RPMI8226 (cell line): Measurements from ENCODE around the gene SAT2.
A peak's percentile ranks its signal among the peaks of the same experiment; 100 is the strongest.
"Not testable (repeated sequence)": the region's sequence is repeated elsewhere in the genome, so short reads cannot be mapped to it uniquely, and the experiment has no call there.

Experiments
- DNase-seq: peaks from one replicate; pipeline ENCODE4 v3.0.0-alpha.2; 2015

SAT2 gene

GRCh38 chr17:7633093-7633492 is 5.5 kb upstream of the SAT2 start:
- no peak for DNase-seq

- DNase-seq, result peak; percentile 71
These were observed 4.9 kb upstream of the SAT2 start for GRCh38 chr17:7632492-7632894.

DNA sequence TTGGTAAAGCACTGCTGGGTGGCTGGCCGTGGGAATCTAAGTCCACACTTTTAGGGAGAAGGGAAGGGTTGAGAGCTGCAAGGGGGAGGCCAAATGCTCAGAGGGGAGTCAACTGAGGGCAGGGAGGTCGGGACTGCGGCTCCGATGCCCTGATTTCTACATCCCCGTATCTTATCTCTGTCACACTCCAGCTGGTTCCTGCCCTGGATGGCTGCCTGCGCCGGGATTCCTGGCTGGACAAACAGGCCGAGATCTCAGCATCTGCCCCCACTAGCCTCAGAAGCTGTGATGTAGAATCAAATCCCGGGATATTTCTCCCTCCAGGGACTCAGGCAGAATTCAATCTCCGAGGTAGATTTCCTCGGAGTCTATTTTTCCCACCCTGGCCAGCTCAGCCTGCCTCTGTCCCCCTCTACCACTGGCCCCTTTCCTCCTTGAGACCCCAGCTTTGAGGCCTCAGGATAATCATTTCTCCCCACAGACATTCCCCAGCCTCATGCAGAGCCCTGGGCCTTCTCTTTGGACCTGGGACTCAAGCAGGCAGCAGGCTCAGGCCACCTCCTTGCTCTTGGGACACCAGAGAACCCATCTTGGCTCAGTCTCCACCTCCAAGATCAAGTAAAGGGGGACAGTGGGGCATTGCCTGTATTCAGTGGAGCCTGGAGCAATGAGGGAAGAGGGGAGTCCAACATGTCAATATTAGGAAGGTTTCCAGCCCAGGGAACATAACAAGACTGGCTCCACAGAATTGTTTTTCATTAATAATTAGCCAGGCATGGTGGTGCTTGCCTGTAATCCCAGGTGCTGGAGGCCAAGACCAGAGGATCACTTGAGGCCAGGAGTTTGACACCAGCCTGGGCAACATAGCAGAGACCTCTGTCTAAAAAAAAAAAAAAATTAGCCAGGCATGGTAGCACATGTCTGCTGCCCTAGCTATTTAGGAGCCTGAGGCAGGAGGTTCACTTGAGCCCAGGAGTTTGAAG is 4.1 kb upstream of the SAT2 start:
- DNase-seq, result no peak

- DNase-seq, result no peak
These were observed 2.4 kb upstream of the SAT2 start, which contains the start of gene SHBG for GRCh38 chr17:7629939-7630571. Gene SHBG (plus strand): TSS chr17:7630135. CDS start chr17:7630173, 38 bp downstream.

- no peak for DNase-seq
These were observed 718 bp downstream of the SAT2 start for GRCh38 chr17:7626956-7627249.

DNA sequence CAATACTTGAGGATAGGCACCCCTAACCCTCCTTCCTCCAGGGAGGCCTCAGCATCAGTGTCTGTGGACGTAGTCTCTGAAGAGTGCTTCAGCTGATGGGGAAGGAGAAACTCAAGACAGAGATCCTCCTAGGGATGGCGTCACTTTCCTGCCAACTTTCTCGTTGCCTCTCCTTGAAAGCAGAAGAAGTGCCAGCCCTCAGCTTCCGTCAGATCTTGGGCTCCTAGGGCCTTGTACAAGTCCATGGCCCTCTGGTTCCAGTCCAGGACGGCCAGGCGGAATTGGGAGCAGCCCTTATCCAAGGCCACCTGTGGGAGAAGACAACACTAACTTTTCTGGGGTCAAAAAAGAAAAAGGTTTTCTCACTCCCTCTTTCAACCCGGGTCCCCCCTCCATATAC is 1.3 kb downstream of the SAT2 start:
- DNase-seq, result no peak

DNA sequence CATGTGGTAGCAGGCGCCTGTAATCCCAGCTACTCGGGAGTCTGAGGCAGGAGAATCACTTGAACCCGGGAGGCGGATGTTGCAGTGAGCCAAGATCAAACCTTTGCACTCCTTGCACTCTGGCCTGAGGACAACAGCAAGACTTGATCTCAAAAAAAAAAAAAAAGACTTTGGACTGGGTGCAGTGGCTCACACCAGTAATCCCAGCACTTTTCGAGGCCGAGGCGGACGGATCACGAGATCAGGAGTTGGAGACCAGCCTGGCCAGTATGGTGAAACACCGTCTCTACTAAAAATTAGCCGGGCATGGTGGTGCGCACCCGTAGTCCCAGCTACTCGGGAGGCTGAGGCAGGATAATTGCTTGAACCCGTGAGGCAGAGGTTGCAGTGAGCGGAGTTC is 1.9 kb downstream of the SAT2 start:
- not testable (repeated sequence) for DNase-seq

DNA sequence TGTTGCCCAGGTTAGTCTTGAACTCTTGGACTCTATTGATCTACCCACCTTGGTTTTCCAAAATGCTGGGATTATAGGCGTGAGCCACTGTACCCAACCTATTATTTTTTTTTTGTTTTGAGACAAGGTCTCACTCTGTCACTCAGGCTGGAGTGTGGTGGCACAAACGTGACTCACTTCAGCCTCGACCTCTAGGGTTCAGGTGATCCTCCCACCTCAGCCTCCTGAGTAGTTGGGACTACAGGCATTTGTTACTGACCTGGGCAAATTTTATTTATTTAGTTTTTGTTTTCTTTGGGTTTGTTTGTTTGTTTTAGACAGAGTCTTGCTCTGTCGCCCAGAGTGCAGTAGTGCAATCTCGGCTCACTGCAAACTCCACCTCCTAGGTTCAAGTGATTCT is 4.0 kb downstream of the SAT2 start:
- no peak for DNase-seq

DNA sequence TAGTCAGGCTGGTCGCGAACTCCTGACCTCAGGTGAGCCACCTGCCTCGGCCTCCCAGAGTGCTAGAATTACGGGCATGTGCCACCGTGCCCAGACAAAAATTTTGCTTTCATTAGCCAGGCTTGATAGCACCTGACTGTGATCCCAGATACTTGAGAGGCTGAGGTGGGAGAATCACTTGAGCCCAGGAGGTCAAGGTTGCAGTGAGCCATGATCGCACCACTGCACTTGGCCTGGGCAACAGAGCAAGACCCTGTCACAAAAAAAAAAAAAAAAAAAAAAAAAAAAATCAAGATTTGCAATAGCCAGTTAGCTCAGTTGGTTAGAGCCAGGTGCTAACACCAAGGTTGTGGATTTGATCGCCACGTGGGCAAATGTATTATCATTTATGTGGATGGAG is 6.8 kb downstream of the SAT2 start:
- DNase-seq, result no peak

DNA sequence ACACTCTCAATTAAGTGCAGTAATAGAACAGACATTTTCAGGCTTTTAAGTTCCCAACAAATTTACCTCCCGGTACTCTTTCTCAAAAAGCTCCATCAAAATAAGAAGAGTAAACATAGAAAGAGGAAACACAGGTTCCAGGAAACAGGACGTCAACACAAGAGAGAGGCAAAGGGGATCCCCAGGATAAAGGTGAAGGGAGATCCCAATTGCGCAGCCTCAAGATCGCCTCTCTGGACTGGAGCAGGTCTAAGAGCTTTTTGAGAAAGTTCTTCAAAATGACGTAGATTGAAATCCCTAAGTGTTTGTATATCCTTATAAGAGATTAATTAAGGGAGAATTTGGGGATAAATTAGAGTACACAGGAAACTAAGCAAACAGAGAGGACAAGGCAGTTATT is 9.0 kb downstream of the SAT2 start:
- no peak for DNase-seq

GRCh38 chr17:7615265-7615747 is 12.3 kb downstream of the SAT2 start:
- no peak for DNase-seq

DNA sequence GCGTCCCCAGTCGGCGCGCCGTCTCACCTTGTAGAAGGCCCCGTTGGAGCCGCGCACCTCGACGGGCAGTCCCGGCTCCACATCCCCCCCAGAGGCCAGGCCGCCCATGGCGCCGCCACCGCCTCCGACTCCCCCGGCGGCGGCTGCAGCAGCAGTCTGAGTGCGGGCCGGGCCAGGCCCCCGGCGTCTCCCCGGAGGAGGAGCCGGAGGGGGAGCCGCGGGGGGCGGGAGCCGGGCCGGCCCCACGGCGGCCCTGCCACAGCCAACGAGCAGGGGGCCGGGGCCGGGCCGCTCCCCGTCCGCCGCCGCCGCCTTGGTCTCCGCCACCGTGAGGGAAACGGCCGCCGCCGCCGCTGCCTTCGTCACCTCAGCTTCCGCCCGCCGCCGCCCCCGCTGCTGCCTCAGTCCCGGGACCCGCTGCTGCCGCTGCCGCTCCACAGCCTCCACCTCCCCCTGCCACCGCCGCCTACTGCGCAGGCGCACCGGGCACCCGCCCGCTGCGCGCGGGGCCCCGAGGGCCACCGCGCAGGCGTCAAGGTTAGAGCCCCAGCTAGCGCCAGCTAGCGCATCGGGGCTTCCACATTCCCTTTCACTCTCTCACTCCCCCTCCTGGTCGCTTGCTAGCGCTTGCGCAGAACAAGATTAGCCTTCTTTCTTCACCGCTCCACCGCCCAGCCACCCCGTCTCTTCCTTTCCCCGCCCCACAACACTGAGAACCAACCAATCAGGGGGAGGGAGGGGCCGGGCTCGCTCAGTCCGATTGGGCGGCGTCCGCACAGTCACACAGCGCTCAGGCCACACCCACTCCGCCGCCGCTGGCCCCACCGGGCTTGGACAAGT is 13.0 kb downstream of the SAT2 start, which contains the start of gene FXR2:
Gene FXR2 (minus strand): TSS at position 473 of the 840 bp plus-strand sequence. CDS start 365 bp downstream, at position 108.
- DNase-seq, result peak; percentile 98

DNA sequence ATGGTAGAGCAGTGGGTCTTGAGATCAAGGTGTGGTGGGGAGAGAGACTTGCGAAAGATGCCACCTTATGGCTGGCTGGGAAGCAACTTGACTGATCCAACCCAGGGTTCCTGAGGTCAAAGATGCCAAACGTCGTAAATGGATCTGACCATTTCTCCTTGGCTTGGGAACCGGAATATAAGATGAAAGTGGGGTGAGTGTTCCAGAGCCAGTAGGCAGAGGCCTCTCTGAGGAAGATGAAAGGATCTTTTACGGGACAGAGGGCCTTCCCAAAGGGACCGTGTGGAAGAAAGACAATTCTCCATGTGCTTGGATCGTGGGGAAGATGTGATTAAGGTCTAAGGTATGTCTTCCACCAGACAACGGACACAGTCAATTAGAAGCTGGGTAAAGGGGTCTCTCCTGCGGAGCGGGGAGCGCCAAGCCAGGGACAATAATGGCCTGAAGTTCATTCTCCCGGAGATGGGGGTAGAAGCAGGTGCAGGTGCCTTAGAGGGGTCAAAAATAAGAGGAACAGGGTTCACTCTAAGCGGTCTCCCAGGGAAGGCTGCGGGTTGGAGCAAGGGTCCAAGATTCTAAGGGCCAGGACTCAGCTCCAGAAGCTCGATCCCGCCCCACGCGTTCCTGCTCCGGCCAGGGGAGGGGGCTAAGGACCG is 13.7 kb downstream of the SAT2 start:
- DNase-seq, result peak; percentile 41

DNA sequence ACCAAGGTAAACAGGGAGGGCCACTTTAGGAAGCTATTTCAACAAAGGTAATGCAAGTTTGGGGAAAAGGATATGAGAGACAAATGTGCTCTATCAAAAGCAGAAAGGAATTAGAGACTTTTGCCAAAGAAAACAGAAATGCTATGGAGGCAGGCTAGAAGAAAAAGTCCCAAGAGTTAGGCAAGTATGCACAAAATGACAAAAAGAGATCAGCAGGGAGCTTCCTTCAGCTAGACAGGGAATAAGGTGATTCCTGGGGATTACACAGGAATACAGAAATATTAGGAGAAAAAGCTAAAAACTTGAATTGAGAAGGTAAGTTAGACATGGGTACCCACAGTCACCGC is 15.4 kb downstream of the SAT2 start:
- DNase-seq, result no peak

DNA sequence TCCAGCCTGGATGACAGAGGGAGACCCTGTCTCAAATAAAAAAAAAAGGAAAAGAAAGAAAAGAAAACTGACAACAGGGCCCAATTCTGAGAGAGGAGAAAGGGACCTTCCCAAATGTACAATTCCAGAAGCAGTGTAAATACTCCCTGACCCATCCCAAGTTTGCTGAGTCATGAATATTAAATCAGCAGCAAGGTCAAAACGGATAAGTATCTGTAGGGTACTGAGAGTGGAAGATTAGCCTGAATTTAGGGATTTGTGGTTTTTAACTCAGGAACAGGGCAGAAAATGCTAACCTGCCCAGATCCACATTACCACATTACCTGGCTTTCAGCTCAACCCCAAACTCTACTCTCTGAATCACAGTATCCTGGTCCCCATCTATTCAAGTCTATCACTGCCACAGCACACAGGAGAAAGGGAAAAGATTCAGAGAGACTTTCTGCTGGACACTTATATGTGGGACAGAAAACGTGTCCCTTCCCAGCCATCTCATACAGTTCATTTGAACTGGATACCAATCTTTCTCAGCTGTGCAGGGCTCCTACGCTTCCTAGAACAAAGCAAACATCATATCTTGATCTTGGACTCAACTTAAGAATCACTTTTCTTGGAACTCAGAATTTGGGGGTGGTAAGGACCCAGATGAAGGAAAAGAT is 15.9 kb downstream of the SAT2 start:
- no peak for DNase-seq

GRCh38 chr17:7610641-7611040 is 17.0 kb downstream of the SAT2 start:
- no peak for DNase-seq

DNA sequence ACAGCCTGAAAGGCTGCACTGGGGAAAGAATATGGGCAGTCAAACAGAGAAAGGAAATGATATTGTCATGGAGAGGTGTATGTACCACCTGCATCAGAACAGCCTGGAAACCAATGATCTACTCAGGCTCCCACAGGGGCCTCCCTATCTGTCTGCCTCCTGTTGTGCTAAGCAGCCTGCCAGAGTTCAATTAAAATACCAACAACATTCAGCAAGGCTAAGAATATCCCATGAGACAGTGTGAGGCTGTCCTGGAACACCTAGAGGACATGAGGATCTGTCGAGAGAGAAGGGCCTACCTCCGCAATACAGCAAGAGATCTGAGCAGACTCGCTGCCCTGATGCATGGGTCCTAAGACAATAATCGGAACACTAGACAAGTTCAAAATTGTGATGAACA is 21.3 kb downstream of the SAT2 start:
- DNase-seq, result no peak

DNA sequence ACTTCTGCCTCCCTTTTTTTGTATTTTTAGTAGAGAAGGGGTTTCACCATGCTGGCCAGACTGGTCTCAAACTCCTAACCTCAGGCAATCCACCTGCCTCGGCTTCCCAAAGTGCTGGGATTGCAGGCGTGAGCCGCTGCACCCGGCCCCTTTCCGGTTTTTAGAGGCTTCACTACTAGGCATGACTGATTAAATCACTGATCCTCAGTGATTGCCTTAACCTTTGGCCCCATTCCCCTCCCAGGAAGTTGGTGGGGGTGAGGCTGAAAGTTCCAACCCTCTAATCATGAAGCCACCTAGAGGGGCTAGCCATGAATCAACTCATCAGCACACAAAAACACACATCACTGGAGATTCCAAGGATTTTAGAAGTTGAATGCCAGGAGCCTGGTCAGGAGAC is 30.1 kb downstream of the SAT2 start:
- not testable (repeated sequence) for DNase-seq

GRCh38 chr17:7593296-7593695 is 34.3 kb downstream of the SAT2 start:
- no peak for DNase-seq

DNA sequence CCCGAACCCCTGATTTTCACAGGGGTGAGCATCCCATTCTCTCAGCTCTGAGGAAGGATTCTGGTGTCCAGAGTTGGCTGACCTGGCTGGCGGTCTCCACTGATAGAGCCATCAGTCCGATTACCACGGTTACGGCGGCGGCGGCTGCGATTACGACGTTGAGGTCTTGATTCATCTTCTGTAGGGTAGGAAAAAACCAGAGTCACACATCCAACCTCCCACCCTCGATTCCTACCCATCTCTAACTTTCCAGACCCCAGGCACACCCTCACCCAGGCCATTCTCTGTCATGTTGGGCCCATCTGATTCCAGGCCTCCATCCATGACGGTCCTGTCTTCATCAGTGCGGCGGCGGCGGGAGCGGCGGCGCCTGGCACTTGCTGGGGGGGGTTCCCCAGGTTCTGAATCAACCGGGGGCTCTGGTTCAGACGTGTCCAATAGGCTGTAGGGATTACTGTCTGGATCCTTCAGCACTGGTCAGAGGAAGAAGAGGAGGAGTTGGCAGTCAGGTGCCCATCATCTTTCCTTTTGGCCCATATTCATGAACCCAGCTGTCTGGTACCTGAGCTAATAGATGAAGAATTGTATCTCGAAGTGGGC is 35.1 kb downstream of the SAT2 start:
- no peak for DNase-seq

- DNase-seq, result no peak
These were observed 36.0 kb downstream of the SAT2 start for GRCh38 chr17:7591596-7591995.

DNA sequence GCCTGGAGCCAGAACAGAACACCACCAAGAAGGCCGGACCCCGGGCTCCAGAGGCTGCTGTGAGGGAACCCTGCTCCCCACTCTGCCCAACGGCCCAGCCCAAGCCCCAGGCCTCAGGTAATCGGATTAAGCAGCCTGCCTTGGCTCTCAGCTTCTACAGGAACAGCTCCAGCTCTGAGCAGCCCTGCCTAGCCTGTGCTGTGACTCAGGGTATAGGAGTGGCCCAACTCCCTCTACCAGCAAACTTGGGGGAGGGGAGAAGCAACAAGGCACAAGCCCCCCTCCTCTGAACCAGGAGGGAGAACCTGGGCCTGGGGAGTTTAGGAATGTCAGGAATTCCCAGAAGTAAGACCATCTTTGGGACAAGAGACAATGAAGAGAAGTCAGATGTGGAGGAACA is 36.9 kb downstream of the SAT2 start:
- DNase-seq, result no peak
